ENCODE measurements around the gene HAGHL.

DNA sequence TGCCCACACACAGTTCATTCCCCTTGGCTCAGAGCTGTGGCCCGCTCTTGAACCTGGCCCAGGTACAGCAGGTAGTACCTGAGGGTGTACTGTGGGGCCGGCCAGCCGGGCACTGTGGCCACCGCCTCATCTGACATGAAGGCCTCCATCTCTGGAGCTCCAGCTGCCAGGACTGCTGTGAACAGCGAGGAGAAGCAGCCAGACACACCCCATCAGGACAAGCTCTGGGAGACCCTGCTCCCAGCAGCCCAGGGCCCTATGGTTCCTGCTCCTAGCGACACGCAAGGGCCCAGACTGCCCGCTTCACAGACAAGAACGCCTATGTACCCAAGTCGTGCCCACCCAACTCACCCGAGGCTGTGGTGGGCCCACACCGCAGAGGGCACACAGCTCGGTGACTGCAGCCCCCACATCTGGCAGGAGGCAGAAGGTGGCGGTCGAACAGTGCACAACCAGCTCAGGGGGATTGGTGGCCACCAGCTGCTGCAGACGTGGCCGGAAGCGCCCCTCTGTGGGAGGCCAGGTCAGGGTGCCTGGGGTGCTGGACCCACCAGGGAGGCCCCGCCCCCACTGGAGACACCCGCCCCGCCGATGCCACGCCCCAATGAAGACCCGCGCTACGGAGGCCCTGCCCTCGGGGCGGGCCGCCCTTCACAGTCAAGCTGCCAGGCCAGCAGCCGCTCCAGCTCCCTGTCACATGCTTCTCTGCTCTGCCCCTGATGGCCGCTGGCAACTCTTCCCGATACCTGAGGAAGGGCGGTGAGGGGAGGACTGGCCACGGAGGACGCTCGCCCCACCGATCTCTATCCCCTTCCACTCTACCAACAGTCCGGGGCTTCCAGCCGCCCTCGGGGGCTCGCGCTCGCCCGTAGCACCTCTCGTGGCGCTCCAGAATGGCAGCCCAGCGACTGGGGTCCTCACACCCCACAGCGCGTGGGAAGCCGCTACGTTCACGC lies 47.8 kb upstream of the HAGHL start:
- no peak for TF ChIP-seq CTCF (IDR thresholded peaks at IDR 0.05 in 8 of 11, conservative IDR thresholded peaks at IDR 0.05 in 3 of 11)
- TF ChIP-seq POLR2A (IDR thresholded peaks at IDR 0.05), result no peak
- TF ChIP-seq POLR2AphosphoS5 (IDR thresholded peaks at IDR 0.05), result peak in 2 of 3 donors; percentile 2 to 47

Measured in spleen (tissue), 7 donors.